Right lobe of liver (tissue), 6 donors: ENCODE results near the gene EYA4. TPM values are rescaled to one million over a fixed set of nuclear protein-coding genes. Genes with fewer than 3 reads are reported as not detected.

Source experiments
- ATAC-seq, 4 donors: fragments of 200-7000 bp; cut with Tn5 transposase; one replicate each; pipeline ENCODE4 v1.9.1; 2020; ENCODE audit warnings: mild to moderate bottlenecking in 4 of 4, moderate library complexity in 4 of 4
- DNase-seq, 3 donors: peaks; one replicate each; pipeline ENCODE4 v3.0.0-alpha.2; 2020
- H3K27ac ChIP-seq, 3 donors: fragments of 200-600 bp; one replicate each; pipeline ENCODE4 v1.8.0; 2022
- H3K27me3 ChIP-seq, 2 donors: fragments of 200-600 bp; one replicate each; pipeline ENCODE4 v1.8.0; 2022
- H3K36me3 ChIP-seq, 4 donors: fragments of 200-600 bp; sonication (generic) in 1 of 4; one replicate each; pipeline versions ENCODE4 v1.5.1 to v1.8.0; 2017 to 2022; ENCODE audit warnings: control low read depth in 1 of 4
- H3K4me1 ChIP-seq, 4 donors: fragments of 200-600 bp; sonication (generic) in 1 of 4; one replicate each; pipeline versions ENCODE4 v1.5.1 to v1.8.0; 2017 to 2022; ENCODE audit warnings: control low read depth in 1 of 4
- H3K4me3 ChIP-seq, 3 donors: fragments of 200-600 bp; one replicate each; pipeline ENCODE4 v1.8.0; 2022
- H3K9me3 ChIP-seq, 4 donors: fragments of 200-600 bp; sonication (generic) in 1 of 4; one replicate each; pipeline versions ENCODE4 v1.5.1 to v1.8.0; 2017 to 2022; ENCODE audit warnings: control low read depth in 1 of 4
- CTCF ChIP-seq, 4 donors: fragments of 200-600 bp in 3 of 4; fragments of 450-650 bp in 1 of 4; IDR thresholded peaks; one replicate each; pipeline versions ENCODE4 v1.5.1 to v1.8.0; 2016 to 2022; ENCODE audit warnings: antibody characterized with exemption in 4 of 4, mild to moderate bottlenecking in 2 of 4
- POLR2A ChIP-seq: fragments of 450-650 bp; IDR thresholded peaks from one replicate; pipeline ENCODE4 v1.6.1; 2017; ENCODE audit warnings: antibody characterized with exemption, mild to moderate bottlenecking
- WGBS: methylation state at CpG from one replicate; pipeline ENCODE4 v1.1.6; 2018; ENCODE audit warnings: low coverage, low lambda C conversion rate; ENCODE audit not compliant: insufficient coverage; ENCODE audit errors: missing lambda C conversion rate; 5-methylcytosine and 5-hydroxymethylcytosine counted together
- intact Hi-C, 2 donors: fragments of 100-400 bp; cut with DNase I; formaldehyde crosslinking; loops; one replicate each; pipeline versions ENCODE4 v1.11.2 to v1.14.1; 2022
- total RNA-seq, 6 experiments: library from RNA; depleted of rRNA in 2 of 6; stranded (reverse); fragments of >200 nt in 2 of 6; fragmentation: NEBNext Ultra II Directional in 3 of 6; extraction: Animal tissue kit (Norgen Biotek cat#: 25700) in 3 of 6; gene quantifications; one replicate each; pipeline versions ENCODE4 v1.1.0 to v1.2.4, GENCODE V29; 2016 to 2023
- donor health status: DM: no; HTN: yes; CAD: no.
- donor health status: DM: no; HTN: no; CAD: no.
- donor health status: DM: no; HTN: no; CAD: no.
- donor health status: DM: no; HTN: yes; CAD: no.
- donor health status: DM: no; HTN: yes; CAD: no.

The EYA4 gene
- total RNA-seq, 6 experiments from 2014 or later = 0.09 to 0.37 (median 0.35) TPM; not detected in 1

- no peak for ATAC-seq
- intact Hi-C loops = no loop called here
- 73% methylated on average over 3 of the region's 3 CpGs for WGBS
- Histone ChIP-seq H3K36me3 (no peaks in the 10 kb centered on the region), H3K9me3 (no peaks in the 10 kb centered on the region), H3K27me3 (no peaks in the 10 kb centered on the region), H3K4me1 (no peaks in the 10 kb centered on the region), H3K27ac (no peak overlapping the region), H3K4me3 (no peak overlapping the region)
- no peak for DNase-seq
- TF ChIP-seq CTCF (IDR thresholded peaks at IDR 0.05) = no peak
- TF ChIP-seq POLR2A = no peak
Observed at GRCh38 chr6:133298335-133298734, 57.2 kb downstream of the EYA4 start.

- ATAC-seq = no peak
- Histone ChIP-seq H3K4me1 (no peaks in the 10 kb centered on the region), H3K4me3 (no peak overlapping the region), H3K36me3 (no peaks in the 10 kb centered on the region), H3K27me3 (no peaks in the 10 kb centered on the region), H3K9me3 (no peaks in the 10 kb centered on the region), H3K27ac (no peak overlapping the region)
- intact Hi-C loops = no loop called here
- 53% methylated on average over 4 of the region's 4 CpGs for WGBS
- no peak for DNase-seq
- TF ChIP-seq CTCF (IDR thresholded peaks at IDR 0.05) (no peak), POLR2A (no peak)
Observed at GRCh38 chr6:133298801-133299200, 57.6 kb downstream of the EYA4 start.

GRCh38 chr6:133300896-133301295 lies 59.7 kb downstream of the EYA4 start:
- Histone ChIP-seq H3K36me3 (no peaks in the 10 kb centered on the region), H3K4me3 (no peak overlapping the region), H3K4me1 (no peaks in the 10 kb centered on the region), H3K27me3 (no peaks in the 10 kb centered on the region), H3K9me3 (no peaks in the 10 kb centered on the region), H3K27ac (no peak overlapping the region)
- 64% methylated on average over 3 of the region's 3 CpGs for WGBS
- intact Hi-C loops = no loop called here
- no peak for ATAC-seq
- no peak for DNase-seq
- TF ChIP-seq CTCF (IDR thresholded peaks at IDR 0.05) (no peak), POLR2A (no peak)

- H3K9me3 ChIP-seq = no peaks in the 10 kb centered on the region
- TF ChIP-seq POLR2A = no peak
- TF ChIP-seq CTCF (IDR thresholded peaks at IDR 0.05) = no peak
- no peaks in the 10 kb centered on the region for H3K27me3 ChIP-seq
- ATAC-seq (no peak), DNase-seq (no peak)
- no peaks in the 10 kb centered on the region for H3K4me1 ChIP-seq
- H3K4me3 ChIP-seq = no peak overlapping the region
- intact Hi-C loops = no loop called here
- no peak overlapping the region for H3K27ac ChIP-seq
- no peaks in the 10 kb centered on the region for H3K36me3 ChIP-seq
- WGBS = 61% methylated on average over 5 of the region's 5 CpGs
Observed at GRCh38 chr6:133301835-133302234, 60.7 kb downstream of the EYA4 start.

GRCh38 chr6:133306931-133307330 lies 65.8 kb downstream of the EYA4 start:
- no peaks in the 10 kb centered on the region for H3K9me3 ChIP-seq
- no peak for DNase-seq
- H3K36me3 ChIP-seq = no peaks in the 10 kb centered on the region
- no peak for TF ChIP-seq CTCF (IDR thresholded peaks at IDR 0.05)
- TF ChIP-seq POLR2A = no peak
- no peak overlapping the region for H3K27ac ChIP-seq
- H3K4me1 ChIP-seq = no peaks in the 10 kb centered on the region
- H3K27me3 ChIP-seq = no peaks in the 10 kb centered on the region
- WGBS = 61% methylated on average over 5 of the region's 5 CpGs
- no peak overlapping the region for H3K4me3 ChIP-seq
- intact Hi-C loops = no loop called here
- ATAC-seq = no peak
